ENCODE measurements around the gene LAMA2. TPM values are rescaled to one million over a fixed set of nuclear protein-coding genes. Genes with fewer than 3 reads are reported as not detected.

LAMA2 gene
- total RNA-seq, 1 donor from 2014 or later = 107 TPM

- no peak for DNase-seq (ENCODE audit: low spot score)
Measured at GRCh38 chr6:129516005-129516404, 633.1 kb downstream of the LAMA2 start.

- no peak for DNase-seq (ENCODE audit: low spot score)
Measured at GRCh38 chr6:129516787-129517186, 633.8 kb downstream of the LAMA2 start.

- no peak for DNase-seq (ENCODE audit: low spot score)
Measured at GRCh38 chr6:129517288-129517687, 634.4 kb downstream of the LAMA2 start.

- no peak for DNase-seq (ENCODE audit: low spot score)
Measured at GRCh38 chr6:129519750-129520149, 636.8 kb downstream of the LAMA2 start.

- no peak for DNase-seq (ENCODE audit: low spot score)
Measured at GRCh38 chr6:129521946-129522345, 639.0 kb downstream of the LAMA2 start.

GRCh38 chr6:129523816-129524215 lies 640.9 kb downstream of the LAMA2 start:
- DNase-seq (ENCODE audit: low spot score) = no peak

- no peak for DNase-seq (ENCODE audit: low spot score)
Measured at GRCh38 chr6:129525055-129525454, 642.1 kb downstream of the LAMA2 start.

- no peak for DNase-seq (ENCODE audit: low spot score)
Measured at GRCh38 chr6:129534926-129535325, 652.0 kb downstream of the LAMA2 start.

- DNase-seq (ENCODE audit: low spot score) = no peak
Measured at GRCh38 chr6:129536271-129536670, 653.3 kb downstream of the LAMA2 start.

- DNase-seq (ENCODE audit: low spot score) = no peak
Measured at GRCh38 chr6:129539032-129539431, 656.1 kb downstream of the LAMA2 start.

GRCh38 chr6:129542705-129543104 lies 659.8 kb downstream of the LAMA2 start:
- no peak for DNase-seq (ENCODE audit: low spot score)

GRCh38 chr6:129543981-129544380 lies 661.0 kb downstream of the LAMA2 start:
- DNase-seq (ENCODE audit: low spot score) = no peak

- DNase-seq (ENCODE audit: low spot score) = no peak
Measured at GRCh38 chr6:129544892-129545612, 662.1 kb downstream of the LAMA2 start.

- DNase-seq (ENCODE audit: low spot score) = no peak
Measured at GRCh38 chr6:129546702-129547101, 663.8 kb downstream of the LAMA2 start.

GRCh38 chr6:129551486-129551885 lies 668.5 kb downstream of the LAMA2 start:
- DNase-seq (ENCODE audit: low spot score) = no peak

- no peak for DNase-seq (ENCODE audit: low spot score)
Measured at GRCh38 chr6:129552413-129552812, 669.5 kb downstream of the LAMA2 start.

- peak; percentile 17 for DNase-seq (ENCODE audit: low spot score)
Measured at GRCh38 chr6:129555206-129555832, 672.4 kb downstream of the LAMA2 start.

- DNase-seq (ENCODE audit: low spot score) = no peak
Measured at GRCh38 chr6:129558248-129558647, 675.3 kb downstream of the LAMA2 start.

- no peak for DNase-seq (ENCODE audit: low spot score)
Measured at GRCh38 chr6:129565366-129565765, 682.4 kb downstream of the LAMA2 start.

GRCh38 chr6:129565811-129566210 lies 682.9 kb downstream of the LAMA2 start:
- no peak for DNase-seq (ENCODE audit: low spot score)

Data from umbilical cord (tissue), 2 donors.